ENCODE measurements around the gene ST6GALNAC6. TPM values are rescaled to one million over a fixed set of nuclear protein-coding genes. Genes with fewer than 3 reads are reported as not detected.

The ST6GALNAC6 gene
- total RNA-seq, 1 donor from 2014 or later: 94.7 TPM

DNA sequence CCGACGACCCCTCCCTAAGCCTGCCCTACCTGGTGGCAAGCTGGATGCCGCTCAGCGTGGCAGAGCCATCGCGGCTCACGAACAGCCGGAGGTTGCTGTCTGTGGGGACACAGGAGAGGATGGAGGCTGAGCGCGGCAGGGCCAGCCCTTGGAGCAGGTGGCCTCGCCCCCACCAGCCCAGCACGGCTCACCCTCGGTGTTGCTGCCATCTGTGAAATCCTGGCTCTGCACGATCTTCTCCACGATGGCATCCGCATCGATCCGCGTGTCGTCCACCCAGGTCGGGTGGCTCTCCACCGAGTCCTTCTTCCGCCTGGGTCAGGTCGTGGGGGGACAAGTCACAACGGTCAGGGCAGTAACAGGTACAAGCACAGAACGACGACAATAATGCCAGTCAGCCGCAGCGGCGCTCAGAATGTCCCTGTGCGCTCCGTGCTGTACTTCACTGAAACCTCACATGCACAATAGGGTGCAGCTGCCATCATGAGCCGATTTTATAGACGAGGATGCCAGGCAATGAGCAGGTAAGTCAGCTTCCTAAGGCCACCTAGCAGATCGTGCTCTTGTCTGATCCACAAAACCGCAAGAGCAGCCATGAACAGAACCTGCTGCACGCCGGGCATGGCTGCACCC, 45.3 kb upstream of the ST6GALNAC6 start:
- no peak for ATAC-seq
- intact Hi-C loops (cut with DNase I): loop anchor here (5.0 to 10.0 kb wide), 2 partner anchors 93 to 170 kb away; no protein-coding TSS in a partner anchor
- no peak overlapping the region for H3K27ac ChIP-seq

DNA sequence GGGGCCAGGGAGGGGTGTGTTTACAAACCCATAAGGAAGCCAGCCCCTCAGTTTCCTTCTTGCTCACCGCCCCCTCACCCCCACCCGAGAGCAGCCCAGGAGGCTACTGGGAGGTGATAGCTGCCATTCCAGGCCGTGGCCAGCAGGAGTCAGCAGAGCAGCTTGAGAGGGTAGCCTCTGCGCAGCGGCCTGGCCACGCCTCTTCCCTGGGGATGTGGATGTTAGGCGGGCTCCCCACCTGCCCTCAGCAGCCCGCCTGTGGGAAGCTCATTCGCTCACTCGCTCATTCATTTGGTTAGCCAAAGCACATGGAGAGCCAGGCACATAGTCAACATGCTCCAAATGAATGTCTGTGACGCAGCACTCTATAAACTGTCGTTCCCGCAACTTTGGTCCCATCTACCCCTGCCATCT, 44.3 kb upstream of the ST6GALNAC6 start:
- intact Hi-C loops (cut with DNase I): loop anchor here (5.0 to 10.0 kb wide), 2 partner anchors 94 to 171 kb away; no protein-coding TSS in a partner anchor
- H3K27me3 ChIP-seq: no peaks in the 10 kb centered on the region
- ATAC-seq: peak; percentile 91
- TF ChIP-seq, protein P1, sequence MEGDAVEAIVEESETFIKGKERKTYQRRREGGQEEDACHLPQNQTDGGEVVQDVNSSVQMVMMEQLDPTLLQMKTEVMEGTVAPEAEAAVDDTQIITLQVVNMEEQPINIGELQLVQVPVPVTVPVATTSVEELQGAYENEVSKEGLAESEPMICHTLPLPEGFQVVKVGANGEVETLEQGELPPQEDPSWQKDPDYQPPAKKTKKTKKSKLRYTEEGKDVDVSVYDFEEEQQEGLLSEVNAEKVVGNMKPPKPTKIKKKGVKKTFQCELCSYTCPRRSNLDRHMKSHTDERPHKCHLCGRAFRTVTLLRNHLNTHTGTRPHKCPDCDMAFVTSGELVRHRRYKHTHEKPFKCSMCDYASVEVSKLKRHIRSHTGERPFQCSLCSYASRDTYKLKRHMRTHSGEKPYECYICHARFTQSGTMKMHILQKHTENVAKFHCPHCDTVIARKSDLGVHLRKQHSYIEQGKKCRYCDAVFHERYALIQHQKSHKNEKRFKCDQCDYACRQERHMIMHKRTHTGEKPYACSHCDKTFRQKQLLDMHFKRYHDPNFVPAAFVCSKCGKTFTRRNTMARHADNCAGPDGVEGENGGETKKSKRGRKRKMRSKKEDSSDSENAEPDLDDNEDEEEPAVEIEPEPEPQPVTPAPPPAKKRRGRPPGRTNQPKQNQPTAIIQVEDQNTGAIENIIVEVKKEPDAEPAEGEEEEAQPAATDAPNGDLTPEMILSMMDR (IDR thresholded peaks at IDR 0.05): peak; percentile 92
- no peaks in the 10 kb centered on the region for H3K9me3 ChIP-seq
- peaks cover 28% of the 10 kb centered on the region for H3K36me3 ChIP-seq
- peak; percentile 93 for DNase-seq
- H3K27ac ChIP-seq: no peak overlapping the region
- H3K4me3 ChIP-seq: no peak overlapping the region
- no peaks in the 10 kb centered on the region for H3K4me1 ChIP-seq

More for the DNA sequence above, 45.3 kb upstream of the ST6GALNAC6 start:
- H3K27me3 ChIP-seq: no peaks in the 10 kb centered on the region
- no peaks in the 10 kb centered on the region for H3K9me3 ChIP-seq
- no peak for DNase-seq
- H3K36me3 ChIP-seq: peaks cover 28% of the 10 kb centered on the region
- TF ChIP-seq, protein P1 (IDR thresholded peaks at IDR 0.05): no peak
- no peak overlapping the region for H3K4me3 ChIP-seq
- no peaks in the 10 kb centered on the region for H3K4me1 ChIP-seq

DNA sequence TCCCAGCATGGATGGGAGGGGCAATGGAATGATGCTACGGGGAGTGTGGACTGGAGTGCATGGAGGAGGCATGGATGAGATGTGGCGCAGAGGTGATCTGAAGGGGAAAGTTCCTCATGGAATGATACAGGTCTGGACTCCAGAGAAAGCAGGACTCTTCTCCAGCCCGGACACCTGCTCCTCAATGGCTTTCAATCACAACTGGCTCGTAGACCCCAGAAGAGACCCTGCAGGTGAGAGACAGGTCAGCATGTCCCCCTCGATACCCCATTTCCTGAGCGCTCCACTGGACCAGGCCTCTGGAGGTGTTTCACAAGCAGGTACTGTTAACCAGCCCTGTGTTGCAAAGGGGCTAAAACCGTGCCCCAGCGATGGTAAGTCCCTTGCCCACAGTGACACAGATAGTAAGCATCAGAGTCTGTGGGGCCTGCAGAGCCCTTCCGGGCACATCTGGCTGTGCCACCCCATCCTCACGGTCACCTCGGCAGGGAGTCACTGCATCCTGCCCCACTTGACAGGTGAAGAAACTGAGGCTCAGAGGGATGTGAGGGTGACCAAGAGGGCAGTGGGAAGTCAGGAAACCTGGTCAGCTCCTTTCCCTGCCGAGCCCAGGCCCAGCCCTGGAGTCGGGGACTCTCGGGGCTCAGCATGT, 43.7 kb upstream of the ST6GALNAC6 start:
- no peak overlapping the region for H3K27ac ChIP-seq
- DNase-seq (no peak), ATAC-seq (no peak)
- H3K27me3 ChIP-seq: no peaks in the 10 kb centered on the region
- intact Hi-C loops (cut with DNase I): loop anchor here (5.0 to 10.0 kb wide), 2 partner anchors 94 to 172 kb away; no protein-coding TSS in a partner anchor
- H3K4me1 ChIP-seq: no peaks in the 10 kb centered on the region
- H3K36me3 ChIP-seq: peaks cover 28% of the 10 kb centered on the region
- no peaks in the 10 kb centered on the region for H3K9me3 ChIP-seq
- no peak overlapping the region for H3K4me3 ChIP-seq
- TF ChIP-seq, protein P1 (IDR thresholded peaks at IDR 0.05): no peak

DNA sequence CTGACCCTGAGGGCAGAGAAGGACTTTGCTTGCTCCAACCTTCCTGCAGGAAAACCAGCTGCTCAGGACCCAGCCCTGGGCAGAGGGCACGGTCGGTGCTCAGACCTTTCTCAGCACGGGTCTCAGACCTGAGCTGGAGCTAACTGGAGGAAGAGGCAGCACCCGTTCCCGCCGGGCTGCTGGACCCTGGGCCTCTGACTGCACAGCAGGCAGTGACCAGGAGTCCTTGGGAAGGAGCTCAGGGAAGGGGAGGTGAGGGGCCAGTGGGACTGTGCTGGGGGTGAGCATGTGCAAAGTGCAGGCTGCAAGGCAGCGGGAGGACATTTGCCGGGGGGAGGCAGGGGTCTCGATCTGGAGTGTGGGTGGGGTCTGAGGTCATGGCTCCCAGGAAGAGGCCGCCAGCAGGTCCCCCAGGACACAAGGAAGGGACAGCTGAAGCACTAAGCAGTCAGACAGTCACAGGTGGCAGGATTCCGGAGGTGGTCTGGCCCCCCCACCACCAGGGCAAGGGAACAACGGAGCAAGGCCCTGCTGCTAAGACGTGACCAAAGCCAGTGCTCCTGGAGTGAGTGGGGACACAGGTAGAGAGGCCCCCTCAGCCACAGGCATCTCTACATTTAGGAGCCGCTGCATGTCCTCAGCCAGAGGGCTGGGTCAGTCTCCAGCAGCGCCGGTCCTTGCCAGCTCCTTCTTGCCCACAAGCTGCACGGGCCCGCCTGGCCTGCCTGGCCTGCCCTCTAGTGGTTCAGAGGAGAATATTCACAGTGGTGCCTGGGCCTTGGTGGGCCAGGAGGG, 43.0 kb upstream of the ST6GALNAC6 start:
- Histone ChIP-seq H3K4me1 (no peaks in the 10 kb centered on the region), H3K9me3 (no peaks in the 10 kb centered on the region), H3K27me3 (no peaks in the 10 kb centered on the region), H3K27ac (no peak overlapping the region), H3K4me3 (no peak overlapping the region), H3K36me3 (peaks cover 28% of the 10 kb centered on the region)
- DNase-seq (peak; percentile 86), ATAC-seq (peak; percentile 82)
- TF ChIP-seq, protein P1 (IDR thresholded peaks at IDR 0.05): peak; percentile 89
- intact Hi-C loops (cut with DNase I): loop anchor here (5.0 to 10.0 kb wide), 2 partner anchors 95 to 172 kb away; no protein-coding TSS in a partner anchor

DNA sequence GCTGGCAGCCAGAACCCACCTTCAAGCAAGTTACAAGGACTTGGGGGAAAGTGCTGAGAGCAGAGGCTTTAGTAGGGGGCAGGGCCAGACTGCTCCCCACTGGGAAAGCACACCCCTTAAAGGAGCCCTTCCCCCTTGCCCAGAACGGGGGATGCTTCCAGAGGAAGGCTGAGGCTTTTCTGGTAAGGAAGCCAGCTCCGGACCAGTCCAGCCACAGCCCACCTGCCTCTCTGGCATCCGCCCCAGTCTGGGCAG, 42.5 kb upstream of the ST6GALNAC6 start:
- no peak for DNase-seq
- Histone ChIP-seq H3K4me3 (no peak overlapping the region), H3K27me3 (no peaks in the 10 kb centered on the region), H3K4me1 (peaks cover 3% of the 10 kb centered on the region), H3K9me3 (no peaks in the 10 kb centered on the region), H3K36me3 (peaks cover 28% of the 10 kb centered on the region), H3K27ac (no peak overlapping the region)
- ATAC-seq: no peak
- TF ChIP-seq, protein P1 (IDR thresholded peaks at IDR 0.05): no peak
- intact Hi-C loops (cut with DNase I): loop anchor here (5.0 to 10.0 kb wide), 2 partner anchors 95 to 173 kb away; no protein-coding TSS in a partner anchor
